Activated naive CD8-positive, alpha-beta T cell (primary cell): ENCODE data around the gene CLEC3B.

Experiments
- H3K27ac Mint-ChIP-seq: one replicate; pipeline ENCODE4 v1.8.0; 2021; ENCODE audit warnings: mixed read lengths
- H3K27me3 Mint-ChIP-seq: one replicate; pipeline ENCODE4 v1.8.0; 2021; ENCODE audit warnings: mixed read lengths
- H3K36me3 Mint-ChIP-seq: one replicate; pipeline ENCODE4 v1.8.0; 2021; ENCODE audit warnings: mixed read lengths
- H3K4me1 Mint-ChIP-seq: one replicate; pipeline ENCODE4 v1.8.0; 2021; ENCODE audit warnings: low read depth, mixed read lengths
- H3K4me3 Mint-ChIP-seq: one replicate; pipeline ENCODE4 v1.8.0; 2021; ENCODE audit warnings: mild to moderate bottlenecking, mixed read lengths
- H3K9me3 Mint-ChIP-seq: one replicate; pipeline ENCODE4 v1.8.0; 2021; ENCODE audit warnings: low read depth, mixed read lengths

Gene CLEC3B

DNA sequence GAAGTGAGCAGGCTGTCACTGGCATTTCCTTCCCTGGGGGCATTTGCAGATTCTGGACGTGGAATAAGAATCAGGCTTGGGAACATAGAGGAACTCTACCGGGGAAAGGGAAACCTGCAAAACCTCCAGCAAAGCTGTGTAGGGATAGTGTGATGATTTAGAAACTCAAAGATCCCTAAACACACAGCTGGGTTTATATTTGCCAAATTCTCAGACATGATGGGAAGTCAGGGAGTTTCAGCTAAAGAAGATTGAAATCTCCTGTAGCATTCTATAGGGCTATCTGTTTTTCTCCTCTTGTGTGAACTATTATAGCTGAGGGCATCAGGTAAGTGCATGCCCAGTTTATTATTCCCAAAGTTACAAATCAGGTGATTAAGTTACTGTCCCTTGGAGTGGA, 9.2 kb upstream of the CLEC3B start:
- Mint-ChIP-seq H3K36me3 (peaks cover 16% of the 10 kb centered on the region), H3K27ac (no peak overlapping the region), H3K27me3 (no peaks in the 10 kb centered on the region), H3K9me3 (no peaks in the 10 kb centered on the region), H3K4me1 (peaks cover 19% of the 10 kb centered on the region), H3K4me3 (no peak overlapping the region)

DNA sequence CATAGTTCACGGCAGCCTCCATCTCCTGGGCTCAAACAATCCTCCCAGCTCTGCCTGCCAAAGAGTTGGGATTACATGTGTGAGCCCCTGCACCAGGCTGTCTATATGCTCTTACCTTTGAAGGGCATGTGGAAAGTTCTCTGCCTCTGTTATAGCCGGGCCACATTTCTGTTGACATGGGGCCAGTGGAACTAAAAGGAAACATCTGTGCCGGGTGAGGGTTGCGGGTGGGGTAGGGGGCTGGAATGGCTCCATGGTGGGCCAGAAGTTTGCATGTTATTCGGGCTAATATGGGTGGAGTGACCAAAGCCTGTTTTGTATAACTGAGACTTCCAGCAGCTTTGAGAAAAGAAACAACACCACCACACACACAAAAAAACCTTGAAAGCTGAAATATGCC, 8.3 kb upstream of the CLEC3B start:
- Mint-ChIP-seq H3K9me3 (no peaks in the 10 kb centered on the region), H3K36me3 (peaks cover 12% of the 10 kb centered on the region), H3K27ac (no peak overlapping the region), H3K4me3 (no peak overlapping the region), H3K4me1 (peaks cover 19% of the 10 kb centered on the region), H3K27me3 (no peaks in the 10 kb centered on the region)

DNA sequence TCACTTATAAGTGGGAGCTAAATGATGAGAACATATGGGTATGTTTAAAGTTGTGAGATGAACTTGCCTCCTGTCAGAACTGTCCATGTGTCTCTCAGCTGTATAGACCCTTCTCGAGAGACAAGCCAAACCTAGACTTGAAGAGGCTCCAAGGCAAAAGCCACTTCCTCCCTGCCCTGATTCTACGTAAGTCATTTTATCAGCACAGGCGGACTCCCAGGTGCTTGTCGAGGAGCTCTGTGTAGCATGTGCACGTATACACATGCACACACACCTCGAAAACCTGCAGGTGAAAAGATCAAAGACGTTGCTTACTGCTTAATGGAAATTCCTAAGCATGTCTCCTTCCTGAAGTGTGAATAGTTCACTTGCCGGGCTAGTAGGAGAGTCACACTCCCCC, 5.6 kb upstream of the CLEC3B start:
- Mint-ChIP-seq H3K4me1 (peaks cover 19% of the 10 kb centered on the region), H3K27ac (peak overlapping the region; percentile 29), H3K36me3 (peaks cover 10% of the 10 kb centered on the region), H3K9me3 (no peaks in the 10 kb centered on the region), H3K4me3 (no peak overlapping the region), H3K27me3 (no peaks in the 10 kb centered on the region)

DNA sequence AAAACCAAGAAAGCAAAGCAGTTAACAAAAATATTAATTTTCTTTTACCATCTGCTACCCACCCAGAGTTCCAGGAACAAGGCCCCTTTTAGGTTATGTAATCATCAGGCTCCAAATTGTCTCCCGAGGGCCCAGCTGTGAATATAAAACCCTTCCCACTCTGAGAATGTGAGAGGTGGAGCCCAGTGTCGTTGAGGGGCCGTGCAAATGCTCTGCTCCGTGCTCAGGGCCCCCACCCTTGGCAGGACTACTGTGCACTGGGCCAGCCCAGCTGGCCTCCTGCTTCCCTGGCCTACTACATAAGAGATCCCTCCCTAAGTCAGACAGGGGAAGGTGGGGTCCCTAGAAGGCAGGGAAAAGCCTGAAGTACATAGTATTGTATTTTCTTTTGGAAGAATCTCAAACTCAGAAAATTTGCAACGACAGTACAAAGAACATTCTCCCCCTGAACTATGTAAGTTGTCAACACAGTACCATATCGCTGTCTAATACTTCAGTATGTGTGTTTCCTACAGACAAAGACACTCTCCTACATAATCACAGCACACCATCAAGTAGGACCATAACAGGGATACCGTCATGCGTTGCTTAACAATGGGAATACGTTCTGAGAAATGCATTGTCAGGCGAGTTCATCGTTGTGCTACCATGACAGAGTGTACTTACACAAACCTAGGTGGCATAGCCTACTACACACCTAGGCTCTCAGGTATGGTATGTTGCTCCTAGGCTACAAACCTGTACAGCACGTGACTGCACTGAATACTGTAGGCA, 4.4 kb upstream of the CLEC3B start:
- no peak overlapping the region for H3K27ac Mint-ChIP-seq
- H3K4me3 Mint-ChIP-seq = no peak overlapping the region
- peaks cover 8% of the 10 kb centered on the region for H3K36me3 Mint-ChIP-seq
- peaks cover 20% of the 10 kb centered on the region for H3K4me1 Mint-ChIP-seq
- no peaks in the 10 kb centered on the region for H3K27me3 Mint-ChIP-seq
- no peaks in the 10 kb centered on the region for H3K9me3 Mint-ChIP-seq

DNA sequence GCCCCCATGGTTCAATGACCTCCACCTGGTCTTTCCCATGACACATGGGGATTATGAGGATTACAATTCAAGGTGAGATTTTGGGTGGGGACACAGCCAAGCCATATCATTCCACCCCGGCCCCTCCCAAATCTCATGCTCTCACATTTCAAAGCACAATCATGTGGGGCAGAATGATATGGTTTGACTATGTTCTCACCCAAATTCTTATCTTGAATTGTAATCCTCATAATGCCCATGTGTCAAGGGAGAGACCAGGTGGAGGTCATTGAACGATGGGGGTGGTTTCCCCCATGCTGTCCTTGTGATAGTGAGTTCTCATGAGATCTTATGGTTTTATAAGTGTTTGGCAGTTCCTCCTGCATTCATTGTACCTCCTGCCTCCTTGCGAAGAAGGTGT, 2.4 kb upstream of the CLEC3B start:
- Mint-ChIP-seq H3K4me1 (peaks cover 20% of the 10 kb centered on the region), H3K27me3 (no peaks in the 10 kb centered on the region), H3K36me3 (peaks cover 4% of the 10 kb centered on the region), H3K27ac (no peak overlapping the region), H3K4me3 (no peak overlapping the region), H3K9me3 (no peaks in the 10 kb centered on the region)

DNA sequence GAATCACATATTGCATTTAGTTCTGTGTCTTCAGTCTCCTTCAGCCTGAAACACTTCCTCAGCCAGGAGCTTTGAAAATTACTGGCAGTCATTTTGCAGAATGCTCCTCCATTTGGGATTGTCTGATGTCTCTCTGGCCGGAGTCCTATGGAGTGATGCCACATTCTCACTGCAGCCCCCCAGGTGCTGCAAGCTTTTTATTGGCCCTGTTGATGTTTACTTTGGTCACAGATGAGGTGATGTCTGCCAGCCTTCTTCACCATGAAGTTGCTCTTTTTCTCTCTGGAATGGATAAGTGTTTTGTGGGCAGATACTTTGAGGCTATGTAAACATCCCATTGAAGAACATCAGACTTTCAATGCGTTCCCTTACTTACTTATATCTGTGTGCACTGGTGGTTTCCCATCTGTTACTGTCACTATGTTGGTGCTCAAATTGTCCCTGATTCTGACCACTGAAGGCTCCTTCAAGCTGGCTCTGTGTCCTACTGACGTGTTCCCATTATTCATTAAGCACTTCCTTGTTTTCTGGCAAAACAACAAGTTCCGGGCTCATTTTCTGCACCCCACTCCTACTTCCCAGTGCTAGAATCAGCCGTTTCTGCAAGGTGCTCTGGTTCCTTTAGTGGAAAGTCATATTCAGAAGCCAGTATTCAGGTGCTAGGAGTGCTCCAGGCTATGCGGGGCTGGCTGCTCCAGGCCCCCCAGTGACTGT, 1.4 kb upstream of the CLEC3B start:
- no peak overlapping the region for H3K27ac Mint-ChIP-seq
- peaks cover 3% of the 10 kb centered on the region for H3K36me3 Mint-ChIP-seq
- peaks cover 18% of the 10 kb centered on the region for H3K4me1 Mint-ChIP-seq
- no peaks in the 10 kb centered on the region for H3K27me3 Mint-ChIP-seq
- no peak overlapping the region for H3K4me3 Mint-ChIP-seq
- no peaks in the 10 kb centered on the region for H3K9me3 Mint-ChIP-seq

DNA sequence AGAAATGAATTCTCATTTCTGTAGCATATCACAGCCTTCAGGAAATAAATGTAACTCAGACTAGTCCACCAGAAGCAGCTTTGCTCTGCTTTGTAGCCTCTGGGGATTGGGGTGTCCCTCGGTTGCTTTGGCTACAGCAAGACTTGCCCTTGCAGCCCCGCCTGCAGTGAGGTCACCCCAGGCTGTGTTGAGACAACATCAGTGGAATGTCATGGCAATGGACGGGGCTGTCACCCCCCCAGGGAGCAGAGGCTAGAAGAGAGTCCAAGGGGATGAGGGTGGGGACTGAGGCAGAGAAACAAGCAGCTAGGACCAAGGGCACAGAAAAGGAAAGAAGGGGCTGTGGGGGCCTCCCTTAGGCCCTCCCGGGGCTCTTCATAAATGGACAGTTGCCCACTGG, 854 bp downstream of the CLEC3B start:
- Mint-ChIP-seq H3K9me3 (no peaks in the 10 kb centered on the region), H3K4me1 (peaks cover 1% of the 10 kb centered on the region), H3K27me3 (no peaks in the 10 kb centered on the region), H3K36me3 (no peaks in the 10 kb centered on the region), H3K4me3 (no peak overlapping the region), H3K27ac (no peak overlapping the region)

DNA sequence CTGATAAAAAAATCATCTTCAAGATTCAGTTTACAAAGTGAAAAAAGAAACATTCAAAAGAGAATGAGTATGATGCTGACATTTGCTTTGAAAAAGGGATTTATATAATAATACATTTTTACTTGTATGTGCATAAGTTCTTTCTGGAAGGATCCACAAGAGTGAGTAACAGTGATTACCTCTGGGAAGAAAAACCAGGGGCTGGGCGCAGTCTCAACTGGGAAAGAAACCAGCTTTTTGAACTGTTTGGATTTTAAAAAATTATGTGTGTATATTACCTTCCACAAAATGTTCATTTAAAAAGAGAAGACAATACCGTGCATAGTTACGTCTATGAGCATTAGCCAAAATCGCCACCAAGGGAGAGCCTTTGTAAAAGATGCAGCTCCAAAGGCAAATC, 1.3 kb downstream of the CLEC3B start:
- peaks cover 3% of the 10 kb centered on the region for H3K27me3 Mint-ChIP-seq
- H3K9me3 Mint-ChIP-seq = no peaks in the 10 kb centered on the region
- H3K4me1 Mint-ChIP-seq = peaks cover 1% of the 10 kb centered on the region
- no peak overlapping the region for H3K4me3 Mint-ChIP-seq
- no peaks in the 10 kb centered on the region for H3K36me3 Mint-ChIP-seq
- no peak overlapping the region for H3K27ac Mint-ChIP-seq

DNA sequence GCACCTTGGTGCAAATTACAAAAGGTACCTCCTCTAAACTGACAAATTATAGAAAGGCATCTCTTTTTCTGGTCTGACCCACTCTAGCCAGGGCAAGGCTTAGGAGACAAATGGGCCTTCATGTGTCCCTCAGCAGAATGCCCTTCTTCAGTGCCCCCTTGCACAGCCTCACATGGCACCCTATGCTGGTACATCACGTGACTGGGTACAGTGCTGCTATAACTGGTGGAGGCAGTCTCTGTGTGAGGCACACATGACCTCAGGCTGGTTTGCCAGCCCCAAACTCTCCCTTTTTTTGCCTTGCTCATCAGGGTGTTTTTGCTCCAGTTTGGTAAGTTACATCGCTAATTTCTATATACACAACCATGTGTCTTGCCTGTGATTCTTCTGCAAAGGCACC, 3.1 kb downstream of the CLEC3B start:
- H3K4me3 Mint-ChIP-seq = no peak overlapping the region

DNA sequence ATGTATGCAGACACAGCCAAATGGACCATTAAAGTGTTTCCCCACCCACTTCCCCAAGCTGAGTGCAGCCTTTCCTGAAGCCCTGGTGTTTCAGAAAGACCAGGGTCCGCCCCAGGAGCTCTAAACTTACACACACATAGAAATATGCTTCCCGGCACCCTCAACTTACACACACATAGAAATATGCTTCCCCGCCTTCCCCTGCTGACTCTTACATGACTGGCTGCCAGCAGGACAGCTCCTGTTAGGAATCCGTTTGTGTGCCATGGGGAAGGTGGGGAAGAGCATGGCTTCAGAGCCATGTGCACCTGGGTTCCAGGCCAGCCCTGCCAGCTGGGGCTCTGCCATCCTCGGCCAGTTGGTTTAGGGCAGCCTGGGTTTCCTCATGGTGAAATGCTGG, 3.6 kb downstream of the CLEC3B start:
- peaks cover 8% of the 10 kb centered on the region for H3K27me3 Mint-ChIP-seq
- no peaks in the 10 kb centered on the region for H3K9me3 Mint-ChIP-seq
- H3K4me3 Mint-ChIP-seq = no peak overlapping the region
- H3K4me1 Mint-ChIP-seq = peaks cover 8% of the 10 kb centered on the region
- no peak overlapping the region for H3K27ac Mint-ChIP-seq
- no peaks in the 10 kb centered on the region for H3K36me3 Mint-ChIP-seq

More for the DNA sequence above, 3.1 kb downstream of the CLEC3B start:
- Mint-ChIP-seq H3K27ac (no peak overlapping the region), H3K9me3 (no peaks in the 10 kb centered on the region), H3K36me3 (no peaks in the 10 kb centered on the region), H3K27me3 (peaks cover 6% of the 10 kb centered on the region), H3K4me1 (peaks cover 3% of the 10 kb centered on the region)

DNA sequence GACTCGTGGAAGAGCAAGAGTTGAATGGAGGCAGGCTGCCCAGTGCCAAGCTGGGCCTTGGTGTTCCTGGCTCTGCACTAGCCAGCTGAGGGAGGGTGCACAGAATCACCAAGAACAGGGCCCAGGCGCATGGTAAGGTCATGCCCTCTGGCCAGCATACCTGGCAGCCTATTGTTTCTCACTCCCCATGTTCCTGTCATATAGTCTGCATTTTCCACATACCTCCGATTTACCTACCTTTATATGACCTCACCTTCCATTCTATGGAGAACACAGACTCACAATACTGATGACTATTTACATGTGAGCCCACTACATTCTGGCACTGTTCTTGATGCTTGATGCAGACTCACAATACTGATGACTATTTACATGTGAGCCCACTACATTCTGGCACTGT, 5.4 kb downstream of the CLEC3B start:
- no peak overlapping the region for H3K4me3 Mint-ChIP-seq
- H3K4me1 Mint-ChIP-seq = peaks cover 22% of the 10 kb centered on the region
- H3K27ac Mint-ChIP-seq = no peak overlapping the region
- H3K9me3 Mint-ChIP-seq = no peaks in the 10 kb centered on the region
- peaks cover 12% of the 10 kb centered on the region for H3K27me3 Mint-ChIP-seq
- no peaks in the 10 kb centered on the region for H3K36me3 Mint-ChIP-seq

DNA sequence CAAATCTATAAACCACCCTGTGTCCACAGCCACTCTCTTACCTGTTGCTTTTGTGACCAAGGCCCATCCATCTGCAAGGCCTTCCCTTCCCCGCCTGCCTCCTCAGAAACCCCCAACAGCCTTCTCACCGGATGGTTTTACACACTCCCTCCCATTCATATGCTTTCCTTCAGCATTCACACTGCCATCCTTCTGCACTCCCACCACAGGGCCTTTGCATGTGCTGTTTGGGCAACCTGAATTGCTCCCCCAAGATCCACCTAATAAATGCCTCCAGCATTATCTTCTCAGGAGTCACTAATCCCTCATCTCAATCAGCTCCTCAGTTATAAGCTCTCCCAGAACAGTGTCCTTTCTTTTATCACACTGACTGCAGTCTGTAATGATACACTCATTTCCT, 6.0 kb downstream of the CLEC3B start:
- H3K4me3 Mint-ChIP-seq = no peak overlapping the region
- H3K27ac Mint-ChIP-seq = no peak overlapping the region
- H3K36me3 Mint-ChIP-seq = no peaks in the 10 kb centered on the region
- no peaks in the 10 kb centered on the region for H3K9me3 Mint-ChIP-seq
- H3K27me3 Mint-ChIP-seq = peaks cover 15% of the 10 kb centered on the region
- peaks cover 25% of the 10 kb centered on the region for H3K4me1 Mint-ChIP-seq

DNA sequence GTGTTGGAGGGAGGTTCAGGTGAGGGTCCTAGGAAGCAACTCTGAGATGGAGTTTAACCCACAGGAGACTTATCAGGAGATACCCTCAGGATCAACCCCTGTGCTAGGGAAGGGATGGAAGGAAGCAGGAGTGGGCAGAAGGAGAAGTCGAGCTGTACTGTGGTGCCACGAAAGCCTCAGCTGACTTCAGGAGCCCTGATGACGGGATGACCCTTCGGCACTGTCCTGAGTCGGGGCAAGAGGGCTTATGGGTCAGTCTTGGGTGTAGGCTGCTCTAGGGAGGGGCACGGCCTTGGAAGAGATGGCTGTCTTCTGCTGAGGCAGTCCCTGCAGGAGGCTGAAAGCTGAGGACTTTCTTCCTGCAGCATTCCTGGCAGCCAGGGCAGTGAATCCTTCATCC, 7.7 kb downstream of the CLEC3B start:
- Mint-ChIP-seq H3K4me1 (peaks cover 32% of the 10 kb centered on the region), H3K9me3 (no peaks in the 10 kb centered on the region), H3K4me3 (no peak overlapping the region), H3K27ac (no peak overlapping the region), H3K36me3 (no peaks in the 10 kb centered on the region), H3K27me3 (peaks cover 18% of the 10 kb centered on the region)

DNA sequence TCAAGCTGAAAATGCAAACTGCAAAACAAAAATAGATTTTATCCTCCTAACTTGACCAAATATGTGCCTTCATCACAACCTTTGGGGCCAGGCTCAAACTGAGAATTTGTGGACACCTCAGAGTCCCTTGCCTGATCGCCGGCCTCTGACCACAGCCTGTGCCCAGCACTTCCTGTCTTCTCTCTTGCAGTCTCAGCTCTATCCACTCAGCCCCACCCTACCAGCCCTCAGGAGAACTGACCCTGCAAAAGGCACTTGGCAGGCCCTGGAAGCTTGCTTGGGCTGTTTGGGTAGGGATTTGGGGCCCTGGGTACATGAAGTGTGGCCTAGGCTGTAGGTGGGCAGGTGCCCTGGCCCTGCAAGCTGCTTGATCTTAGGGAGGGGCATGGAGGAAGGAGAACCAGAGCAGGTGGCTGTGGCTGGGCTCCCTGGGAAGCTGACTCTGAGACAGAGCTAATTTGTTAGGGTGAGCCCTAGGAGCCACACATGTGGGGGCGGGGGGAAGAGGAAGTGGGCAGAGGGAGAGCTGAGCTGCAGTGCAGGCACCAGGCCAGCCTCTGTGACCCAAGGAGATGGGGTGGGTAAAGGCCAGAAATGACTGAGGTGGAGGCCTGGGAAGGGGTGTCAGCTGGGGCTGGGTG, 8.6 kb downstream of the CLEC3B start:
- Mint-ChIP-seq H3K9me3 (no peaks in the 10 kb centered on the region), H3K27me3 (peaks cover 18% of the 10 kb centered on the region), H3K4me3 (peak overlapping the region; percentile 86), H3K27ac (no peak overlapping the region), H3K36me3 (no peaks in the 10 kb centered on the region), H3K4me1 (peaks cover 32% of the 10 kb centered on the region)
